ENCODE results near the gene KIAA0319L. TPM values are rescaled to one million over a fixed set of nuclear protein-coding genes. Genes with fewer than 3 reads are reported as not detected.
"Not testable (repeated sequence)": the region's sequence is repeated elsewhere in the genome, so short reads cannot be mapped to it uniquely, and the experiment has no call there.

The KIAA0319L gene
- total RNA-seq = 68.7 and 102 TPM in 2 replicates

DNA sequence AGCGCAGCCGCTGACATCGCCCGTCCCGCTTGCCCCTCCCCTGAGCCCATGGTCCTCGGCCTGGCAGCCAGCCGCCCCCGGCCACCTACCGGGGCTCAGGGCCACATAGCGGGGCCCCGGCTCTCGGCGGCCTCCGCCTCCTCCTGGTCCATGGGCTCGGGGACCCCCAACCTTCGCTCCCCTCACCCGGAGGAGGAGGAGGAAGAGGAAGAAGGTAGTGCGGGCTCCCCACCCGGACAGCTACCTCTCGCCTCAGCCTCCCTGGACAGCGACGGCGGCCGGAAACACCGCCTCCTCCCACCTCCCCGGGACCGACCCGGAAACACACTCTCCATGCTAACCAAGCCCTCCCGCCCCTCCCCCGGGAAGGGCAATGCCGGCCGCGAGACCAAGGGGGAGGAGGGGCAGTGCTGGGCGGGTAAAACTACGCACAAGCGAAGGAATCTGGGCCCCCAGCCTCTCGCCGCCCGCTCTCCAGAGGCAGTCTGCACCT is at the start of gene KIAA0319L:
Gene KIAA0319L (minus strand): TSS at position 286 of the 493 bp plus-strand sequence. CDS start 2,912 bp downstream, outside the sequence.
- DNase-seq (ENCODE audit: extremely low read depth, low read depth, low spot score) = no peak

- no peak for DNase-seq (ENCODE audit: extremely low read depth, low read depth, low spot score)
Observed at GRCh38 chr1:35605867-35606182, 48.6 kb upstream of the KIAA0319L start.

GRCh38 chr1:35605071-35605866 is 48.1 kb upstream of the KIAA0319L start:
- DNase-seq (ENCODE audit: extremely low read depth, low read depth, low spot score) = no peak

DNA sequence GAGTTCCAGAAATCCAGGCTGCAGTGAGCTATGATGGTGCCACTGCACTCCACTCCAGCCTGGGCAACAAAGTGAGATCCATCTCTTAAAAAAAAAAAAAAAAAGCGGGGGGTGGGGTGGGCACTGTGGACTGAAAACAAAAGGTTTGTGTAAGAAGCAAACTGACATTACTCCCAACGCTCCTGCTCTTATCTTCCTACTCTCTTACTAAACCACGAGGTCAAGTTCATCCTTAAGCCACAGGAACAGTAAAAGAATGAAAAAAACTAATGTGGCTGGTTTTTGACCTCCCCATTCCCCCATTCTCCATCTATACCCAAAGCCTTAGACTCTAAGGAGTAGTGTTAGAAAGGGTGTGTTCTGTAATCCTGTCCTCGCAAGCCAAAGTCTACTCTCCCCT is 46.7 kb upstream of the KIAA0319L start:
- no peak for DNase-seq (ENCODE audit: extremely low read depth, low read depth, low spot score)

GRCh38 chr1:35603468-35603867 is 46.3 kb upstream of the KIAA0319L start:
- no peak for DNase-seq (ENCODE audit: extremely low read depth, low read depth, low spot score)

DNA sequence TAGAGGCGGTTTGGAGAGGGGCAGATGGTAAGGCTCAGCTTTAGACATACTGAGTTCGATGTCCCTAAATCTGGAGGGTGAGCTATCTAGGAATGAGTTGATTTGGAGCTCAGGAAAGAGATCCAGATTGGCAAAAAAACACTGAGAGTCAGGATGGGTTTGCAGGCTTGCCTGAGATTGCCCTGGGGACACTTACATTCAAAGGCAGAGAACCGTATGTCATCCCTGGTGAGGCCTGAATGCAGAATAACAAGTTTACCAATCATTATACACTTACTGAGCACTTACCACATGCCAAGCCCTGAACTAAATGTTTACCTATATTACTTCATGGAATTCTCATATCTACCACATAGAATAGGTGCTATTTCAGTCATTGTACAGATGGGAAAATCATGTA is 43.4 kb upstream of the KIAA0319L start:
- no peak for DNase-seq (ENCODE audit: extremely low read depth, low read depth, low spot score)

DNA sequence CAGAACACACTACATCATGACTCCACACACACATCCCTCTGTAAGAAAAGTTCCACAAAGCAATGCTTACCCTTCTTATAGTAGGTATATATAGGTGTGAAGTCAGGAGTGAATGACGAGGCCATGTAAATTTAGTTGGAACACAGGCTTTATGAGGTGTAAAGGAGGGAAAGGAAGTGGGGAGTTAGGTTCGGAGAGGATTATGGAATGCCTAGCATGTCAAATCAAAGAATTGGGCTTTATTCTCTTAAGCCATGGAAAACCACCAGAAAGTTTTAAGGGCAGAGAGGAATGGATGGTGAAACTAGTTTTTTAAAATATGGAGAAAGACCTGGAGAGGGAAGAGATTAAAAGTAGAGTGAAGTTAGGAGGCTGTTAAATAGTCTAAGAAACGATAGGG is 42.2 kb upstream of the KIAA0319L start:
- no peak for DNase-seq (ENCODE audit: extremely low read depth, low read depth, low spot score)

- DNase-seq (ENCODE audit: extremely low read depth, low read depth, low spot score) = no peak
Observed at GRCh38 chr1:35598895-35599294, 41.7 kb upstream of the KIAA0319L start.

- no peak for DNase-seq (ENCODE audit: extremely low read depth, low read depth, low spot score)
Observed at GRCh38 chr1:35597870-35598269, 40.7 kb upstream of the KIAA0319L start.

GRCh38 chr1:35595684-35596083 is 38.5 kb upstream of the KIAA0319L start:
- no peak for DNase-seq (ENCODE audit: extremely low read depth, low read depth, low spot score)

GRCh38 chr1:35594005-35594760 is 37.0 kb upstream of the KIAA0319L start:
- no peak for DNase-seq (ENCODE audit: extremely low read depth, low read depth, low spot score)

DNA sequence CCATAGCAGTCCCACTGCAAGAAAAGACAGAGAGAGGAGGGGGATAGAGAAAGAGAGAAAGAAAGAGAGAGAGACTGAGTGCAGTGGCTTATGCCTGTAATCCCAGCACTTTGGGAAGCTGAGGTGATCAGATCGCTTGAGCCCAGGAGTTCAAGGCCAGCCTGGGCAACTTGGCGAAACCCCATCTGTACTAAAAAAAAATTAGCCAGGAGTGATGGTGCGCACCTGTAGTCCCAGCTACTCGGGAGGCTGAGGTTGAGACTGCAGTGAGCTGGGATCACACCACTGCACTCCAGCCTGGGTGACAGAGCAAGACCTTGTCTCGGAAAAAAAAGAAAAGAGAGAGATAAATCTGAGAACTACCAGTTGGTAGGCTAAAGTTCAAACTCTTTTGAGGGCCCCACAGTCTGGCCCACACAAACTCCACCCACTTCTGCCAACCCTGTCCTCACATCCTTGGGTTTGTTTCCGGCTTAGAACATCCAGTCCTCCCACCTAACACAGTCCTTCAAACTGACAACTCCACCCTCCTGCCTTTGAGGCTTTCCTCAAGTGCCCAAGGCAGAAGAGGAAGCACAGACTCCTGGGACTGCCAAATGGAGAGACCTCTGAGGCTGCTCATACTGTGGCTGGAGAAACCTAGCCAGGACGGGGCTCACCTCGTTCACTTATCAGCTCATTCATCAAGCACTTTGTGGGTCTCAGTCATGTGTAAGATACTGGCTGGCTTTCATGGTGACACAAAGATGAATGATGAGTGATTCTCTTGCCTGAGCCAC is 36.0 kb upstream of the KIAA0319L start:
- no peak for DNase-seq (ENCODE audit: extremely low read depth, low read depth, low spot score)

DNA sequence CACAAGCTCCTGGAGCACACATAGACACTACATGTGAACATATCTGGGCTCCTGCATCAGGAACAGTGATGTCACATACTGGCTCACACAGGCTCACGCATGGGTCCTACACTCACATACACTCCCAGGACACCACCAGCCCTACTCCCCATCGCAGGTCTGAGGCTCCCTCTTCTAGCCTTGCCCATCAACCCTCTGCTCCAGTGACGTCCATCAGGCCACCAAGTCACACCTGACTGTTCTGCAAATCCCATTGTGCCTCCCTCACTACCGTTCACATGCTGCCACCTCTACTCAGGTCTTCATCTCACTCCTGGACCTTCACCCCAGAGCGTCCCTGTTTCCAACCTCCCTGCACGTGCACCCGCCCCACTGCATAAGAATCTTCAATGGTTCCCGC is 34.0 kb upstream of the KIAA0319L start:
- DNase-seq (ENCODE audit: extremely low read depth, low read depth, low spot score) = no peak

DNA sequence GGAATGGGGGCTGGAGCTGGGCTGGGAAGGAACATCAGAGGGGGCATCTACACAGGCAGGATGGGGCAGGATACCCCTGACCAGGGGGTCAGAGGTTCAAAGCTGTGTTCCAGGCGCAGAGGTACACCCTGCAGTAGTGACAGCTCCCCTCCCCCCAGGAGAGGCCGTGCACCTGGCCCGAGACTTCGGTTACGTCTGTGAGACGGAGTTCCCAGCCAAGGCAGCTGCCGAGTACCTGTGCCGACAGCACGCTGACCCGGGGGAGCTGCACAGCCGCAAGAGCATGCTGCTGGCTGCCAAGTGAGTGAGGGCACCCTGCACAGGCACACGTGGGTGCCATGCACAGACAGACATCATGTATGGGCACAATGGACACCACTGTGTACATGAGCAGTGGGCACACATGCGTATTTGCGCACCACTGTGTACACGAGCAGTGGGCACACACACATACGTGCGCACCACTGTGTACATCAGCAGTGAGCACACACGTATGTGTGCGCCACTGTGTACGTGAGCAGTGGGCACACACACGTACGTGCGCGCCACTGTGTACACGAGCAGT is 33.4 kb upstream of the KIAA0319L start:
- no peak for DNase-seq (ENCODE audit: extremely low read depth, low read depth, low spot score)

DNA sequence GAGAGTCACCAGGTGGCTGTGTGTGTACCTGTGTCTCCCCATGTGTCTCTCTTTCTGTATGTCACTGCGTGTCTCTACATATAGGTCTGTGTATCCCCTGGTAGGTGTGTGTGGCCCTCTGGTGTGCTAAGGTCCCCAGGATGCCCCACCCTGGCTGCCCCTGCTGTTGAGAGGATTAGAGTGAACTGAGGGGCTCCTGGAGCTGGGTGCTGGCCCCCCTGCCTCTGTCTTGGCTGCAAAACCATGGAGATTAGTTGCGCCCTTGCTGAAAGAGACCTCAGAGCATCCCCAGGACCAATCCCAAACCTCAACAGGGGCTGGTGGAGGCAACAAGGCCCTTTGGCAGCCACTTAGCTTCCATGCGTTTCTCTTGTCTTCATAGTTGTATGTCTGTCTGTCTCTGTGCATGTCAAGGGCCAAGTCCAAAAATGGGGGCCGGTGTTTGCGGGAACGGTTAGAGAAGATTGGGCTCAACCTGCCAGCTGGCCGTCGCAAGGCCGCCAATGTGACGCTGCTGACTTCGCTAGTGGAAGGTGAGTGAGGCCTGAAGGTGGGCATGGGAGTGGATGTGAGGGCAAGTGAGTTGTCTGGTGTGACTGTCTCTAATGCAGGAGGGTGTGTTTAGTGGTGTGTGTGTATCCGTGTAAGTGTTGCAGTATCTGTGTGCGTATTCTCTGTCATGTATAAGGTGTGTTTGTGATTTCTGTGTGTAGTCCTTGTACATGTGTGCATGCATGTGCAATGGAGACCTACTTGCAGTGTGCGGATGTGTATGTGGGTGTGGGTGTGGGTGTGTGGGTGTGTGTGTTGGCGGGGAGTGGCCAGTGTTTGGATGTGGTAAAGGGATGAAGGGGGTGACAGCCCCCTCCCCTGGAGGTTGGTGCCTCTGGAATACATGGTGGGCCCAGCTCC is 32.6 kb upstream of the KIAA0319L start:
- DNase-seq (ENCODE audit: extremely low read depth, low read depth, low spot score) = no peak

DNA sequence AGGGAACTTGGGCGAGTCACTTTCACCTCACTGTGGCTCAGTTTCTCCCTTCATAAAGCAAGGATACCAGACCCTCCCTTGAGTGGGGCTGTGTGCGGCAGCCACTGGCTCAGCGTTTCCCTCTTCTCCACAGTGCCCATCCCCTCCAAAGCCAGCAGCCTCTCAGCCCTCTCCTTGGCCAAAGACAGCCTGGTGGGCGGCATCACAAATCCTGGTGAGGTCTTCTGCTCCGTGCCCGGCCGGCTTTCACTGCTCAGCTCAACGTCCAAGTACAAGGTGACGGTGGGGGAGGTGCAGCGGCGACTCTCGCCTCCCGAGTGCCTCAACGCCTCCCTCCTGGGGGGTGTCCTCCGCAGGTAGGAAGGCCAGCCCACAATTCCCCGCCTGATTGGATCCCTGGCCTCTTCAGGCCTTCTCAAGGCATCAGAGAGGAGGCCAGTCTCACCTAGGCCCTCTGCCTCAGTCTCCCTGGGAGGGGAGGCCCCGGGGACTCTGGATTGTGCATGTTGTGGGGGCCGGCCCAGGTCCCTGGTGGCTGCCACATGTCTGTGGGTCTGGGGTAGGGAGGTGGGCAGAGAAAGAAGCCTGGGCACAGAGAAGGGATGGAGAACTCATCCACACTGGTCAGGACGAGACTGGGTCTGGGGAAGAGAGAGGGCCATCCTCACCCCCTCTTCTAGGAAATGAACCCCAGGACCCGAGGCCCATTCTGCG is 31.2 kb upstream of the KIAA0319L start:
- DNase-seq (ENCODE audit: extremely low read depth, low read depth, low spot score) = no peak

DNA sequence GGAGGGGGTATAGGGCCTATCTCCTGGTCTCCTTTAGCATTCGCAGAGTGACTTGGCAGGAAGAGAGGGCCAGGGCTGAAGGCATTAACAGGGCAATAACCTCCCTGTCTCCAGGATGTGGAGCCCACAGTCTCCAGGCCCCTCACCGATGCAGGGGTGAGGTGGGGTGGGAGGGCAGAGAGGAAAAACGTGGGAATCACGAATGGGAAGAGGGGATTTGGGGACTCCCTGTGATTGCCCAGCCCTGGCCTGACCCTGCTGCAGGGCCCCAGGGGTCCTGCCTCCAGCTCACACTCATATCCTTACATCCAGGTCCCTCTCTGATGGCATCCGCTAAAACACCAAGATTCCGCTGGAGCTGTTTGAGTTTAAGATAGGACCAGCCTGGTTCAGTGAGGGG is 30.5 kb upstream of the KIAA0319L start:
- no peak for DNase-seq (ENCODE audit: extremely low read depth, low read depth, low spot score)

DNA sequence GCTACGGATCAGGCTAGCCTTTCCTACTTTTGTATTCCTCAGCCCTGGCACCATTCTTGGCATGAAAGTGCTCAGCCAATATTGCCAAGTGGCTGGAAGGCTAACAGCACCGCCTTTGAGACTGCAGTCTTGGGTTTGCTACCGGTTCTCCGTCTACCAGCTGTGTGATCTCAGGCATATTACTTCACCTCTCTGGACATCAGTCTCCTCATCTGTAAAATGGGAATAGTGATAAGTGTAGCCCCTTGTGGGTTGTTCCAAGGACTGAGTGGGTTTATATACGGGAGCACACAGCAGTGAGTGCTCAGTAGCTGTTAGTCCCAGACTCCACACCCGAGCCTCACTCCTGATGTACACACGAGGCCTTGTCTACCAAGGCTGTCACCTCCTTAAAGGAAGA is 29.6 kb upstream of the KIAA0319L start:
- no peak for DNase-seq (ENCODE audit: extremely low read depth, low read depth, low spot score)

GRCh38 chr1:35585805-35586204 is 28.6 kb upstream of the KIAA0319L start:
- DNase-seq (ENCODE audit: extremely low read depth, low read depth, low spot score) = not testable (repeated sequence)

All from glomerular endothelial cell (primary cell).